Measurements from ENCODE around the gene USP32.

USP32 gene

GRCh38 chr17:60167065-60167741 lies 224.7 kb downstream of the USP32 start:
- no peak for FAIRE-seq

- no peak for FAIRE-seq
Measured at GRCh38 chr17:60165971-60166370, 226.0 kb downstream of the USP32 start.

- FAIRE-seq = no peak
Measured at GRCh38 chr17:60165223-60165622, 226.7 kb downstream of the USP32 start.

- FAIRE-seq = no peak
Measured at GRCh38 chr17:60164697-60165096, 227.2 kb downstream of the USP32 start.

GRCh38 chr17:60164164-60164563 lies 227.8 kb downstream of the USP32 start:
- FAIRE-seq = no peak

- FAIRE-seq = no peak
Measured at GRCh38 chr17:60163108-60163784, 228.7 kb downstream of the USP32 start.

GRCh38 chr17:60161598-60162330 lies 230.2 kb downstream of the USP32 start:
- no peak for FAIRE-seq

GRCh38 chr17:60160829-60161501 lies 231.0 kb downstream of the USP32 start:
- no peak for FAIRE-seq

GRCh38 chr17:60159479-60159866 lies 232.5 kb downstream of the USP32 start:
- FAIRE-seq = no peak

- no peak for FAIRE-seq
Measured at GRCh38 chr17:60158751-60159478, 233.0 kb downstream of the USP32 start.

GRCh38 chr17:60157487-60158040 lies 234.4 kb downstream of the USP32 start:
- FAIRE-seq = no peak

- no peak for FAIRE-seq
Measured at GRCh38 chr17:60156746-60157145, 235.2 kb downstream of the USP32 start.

GRCh38 chr17:60155815-60156214 lies 236.1 kb downstream of the USP32 start:
- FAIRE-seq = no peak

- FAIRE-seq = no peak
Measured at GRCh38 chr17:60155427-60155814, 236.5 kb downstream of the USP32 start.

GRCh38 chr17:60154616-60155426 lies 237.1 kb downstream of the USP32 start:
- no peak for FAIRE-seq

- FAIRE-seq = no peak
Measured at GRCh38 chr17:60153606-60154390, 238.1 kb downstream of the USP32 start.

GRCh38 chr17:60151355-60151754 lies 240.6 kb downstream of the USP32 start:
- no peak for FAIRE-seq

GRCh38 chr17:60149691-60150582 lies 242.0 kb downstream of the USP32 start, which contains the start of gene CA4:
Gene CA4 (plus strand): TSS chr17:60149973. CDS start chr17:60150035, 62 bp downstream.
- FAIRE-seq = no peak

GRCh38 chr17:60148373-60148772 lies 243.6 kb downstream of the USP32 start:
- no peak for FAIRE-seq

Measured in islet of Langerhans (tissue), 1 donor.